GM12865 (cell line): Measurements from ENCODE around the gene SFSWAP.

Source experiments
- DNase-seq: peaks from one replicate; pipeline ENCODE4 v3.0.0; 2010; ENCODE audit warnings: low read depth
- H3K4me3 ChIP-seq: 2 replicates; pipeline ENCODE4 v1.5.1; 2011; ENCODE audit warnings: mild to moderate bottlenecking, low read depth, low read length, control low read depth
- TF ChIP-seq, protein P1 (sequence below): IDR thresholded peaks from 2 replicates; pipeline ENCODE4 v1.5.1; 2011; ENCODE audit warnings: low read length, control low read depth, low read depth, inconsistent platforms; ENCODE audit not compliant: insufficient read depth; ENCODE audit errors: missing control alignments

Gene SFSWAP

DNA sequence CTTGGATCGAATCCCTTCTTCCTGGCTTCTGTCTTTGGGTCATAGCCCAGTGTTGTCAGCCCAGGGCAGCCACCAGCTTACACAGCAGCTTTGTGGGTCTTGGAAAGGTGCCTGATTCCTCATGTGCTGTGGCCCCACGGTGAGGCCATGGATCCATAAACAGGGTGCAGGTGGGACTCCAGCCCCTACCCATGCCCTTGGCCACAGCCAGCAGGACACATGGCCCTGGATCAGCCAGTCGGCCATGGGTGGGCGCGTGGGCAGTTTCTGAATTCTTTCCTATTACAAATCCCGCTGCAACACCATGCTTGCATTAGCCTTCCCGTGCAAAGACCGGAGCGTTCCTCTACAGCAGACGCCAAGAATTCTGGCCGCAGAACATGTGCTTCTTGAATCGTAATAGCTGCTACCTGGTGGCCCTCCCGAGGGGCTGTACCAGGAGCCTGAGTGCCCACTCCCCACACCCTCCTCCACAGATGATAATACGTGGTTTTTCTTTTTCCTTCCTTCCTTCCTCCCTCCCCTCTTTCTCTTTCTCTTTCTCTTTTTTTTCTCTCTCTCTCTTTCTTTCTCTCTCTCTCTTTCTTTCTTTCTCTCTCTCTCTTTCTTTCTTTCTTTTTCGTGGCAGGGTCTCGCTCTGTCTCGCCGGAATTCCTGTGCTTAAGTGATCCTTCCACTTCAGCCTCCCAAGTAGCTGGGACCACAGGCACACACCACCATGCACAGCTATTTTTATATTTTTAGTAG lies 114.4 kb downstream of the SFSWAP start:
- TF ChIP-seq, protein P1, sequence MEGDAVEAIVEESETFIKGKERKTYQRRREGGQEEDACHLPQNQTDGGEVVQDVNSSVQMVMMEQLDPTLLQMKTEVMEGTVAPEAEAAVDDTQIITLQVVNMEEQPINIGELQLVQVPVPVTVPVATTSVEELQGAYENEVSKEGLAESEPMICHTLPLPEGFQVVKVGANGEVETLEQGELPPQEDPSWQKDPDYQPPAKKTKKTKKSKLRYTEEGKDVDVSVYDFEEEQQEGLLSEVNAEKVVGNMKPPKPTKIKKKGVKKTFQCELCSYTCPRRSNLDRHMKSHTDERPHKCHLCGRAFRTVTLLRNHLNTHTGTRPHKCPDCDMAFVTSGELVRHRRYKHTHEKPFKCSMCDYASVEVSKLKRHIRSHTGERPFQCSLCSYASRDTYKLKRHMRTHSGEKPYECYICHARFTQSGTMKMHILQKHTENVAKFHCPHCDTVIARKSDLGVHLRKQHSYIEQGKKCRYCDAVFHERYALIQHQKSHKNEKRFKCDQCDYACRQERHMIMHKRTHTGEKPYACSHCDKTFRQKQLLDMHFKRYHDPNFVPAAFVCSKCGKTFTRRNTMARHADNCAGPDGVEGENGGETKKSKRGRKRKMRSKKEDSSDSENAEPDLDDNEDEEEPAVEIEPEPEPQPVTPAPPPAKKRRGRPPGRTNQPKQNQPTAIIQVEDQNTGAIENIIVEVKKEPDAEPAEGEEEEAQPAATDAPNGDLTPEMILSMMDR = no peak
- no peak for DNase-seq
- no peak overlapping the region for H3K4me3 ChIP-seq

DNA sequence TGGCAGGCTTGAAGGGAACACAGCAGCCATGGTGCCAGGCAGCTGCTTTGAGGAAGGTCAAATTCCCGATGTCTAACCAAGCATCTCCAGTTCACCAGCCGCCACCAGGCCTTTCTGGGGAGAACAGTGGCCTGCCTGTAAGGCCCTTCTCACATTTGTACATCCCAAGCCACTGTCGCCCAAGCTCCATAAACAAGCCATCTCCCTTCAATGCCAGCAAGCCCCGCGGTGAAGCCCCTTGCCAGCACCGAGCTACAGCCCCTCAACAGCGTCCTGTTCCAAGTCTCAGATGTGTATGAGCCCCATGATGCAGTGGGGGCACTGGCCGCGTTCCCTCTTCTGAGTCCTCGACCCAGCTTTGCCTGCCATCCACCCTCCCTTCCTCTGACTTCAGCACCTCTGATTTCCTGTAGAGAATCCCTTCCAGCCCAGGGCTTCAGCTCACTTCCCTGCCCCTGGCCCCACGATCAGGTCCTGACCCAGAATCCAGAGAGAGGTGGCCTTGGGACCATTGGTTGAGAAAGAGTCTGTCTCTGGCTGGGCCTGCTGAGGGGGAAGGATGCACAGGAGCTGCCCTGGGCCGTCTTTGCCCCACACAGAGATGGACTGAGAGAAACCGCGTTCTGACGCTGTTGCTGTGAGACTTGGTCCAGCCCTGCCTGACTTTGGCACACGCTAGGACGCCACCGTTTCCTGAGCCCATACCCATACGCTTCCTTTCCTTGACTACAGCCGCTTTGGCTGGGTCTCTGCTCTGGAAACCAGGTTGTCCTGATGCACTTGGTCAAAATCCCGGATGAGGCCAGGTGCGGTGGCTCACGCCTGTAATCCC lies 115.4 kb downstream of the SFSWAP start:
- TF ChIP-seq, protein P1 = no peak
- no peak for DNase-seq

DNA sequence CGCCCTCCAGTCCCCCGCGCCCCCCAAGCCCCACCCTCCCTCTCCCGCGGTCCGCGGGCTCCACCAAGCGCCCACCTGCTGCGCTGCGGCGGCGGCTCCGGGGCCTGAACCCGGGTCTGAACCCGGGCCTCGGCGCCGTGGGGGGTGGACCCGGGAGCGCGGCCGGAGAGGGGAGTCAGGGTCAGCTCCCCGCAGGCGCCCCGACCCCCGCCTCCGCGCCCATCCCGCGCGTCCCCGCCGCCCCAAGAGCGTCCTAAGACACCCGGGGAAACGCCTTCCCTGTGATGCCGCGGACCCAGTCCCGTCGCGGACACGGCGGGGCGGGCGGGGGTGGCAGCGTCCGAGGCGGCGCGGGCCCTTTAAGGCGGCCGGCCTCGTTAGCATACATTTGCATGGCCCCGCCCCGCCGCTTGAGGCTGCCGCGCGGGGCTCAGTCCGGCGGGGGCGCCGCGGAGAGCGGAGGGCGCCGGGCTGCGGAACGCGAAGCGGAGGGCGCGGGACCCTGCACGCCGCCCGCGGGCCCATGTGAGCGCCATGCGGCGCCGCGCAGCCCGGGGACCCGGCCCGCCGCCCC lies 117.2 kb downstream of the SFSWAP start, which contains the start of gene MMP17:
Gene MMP17 (plus strand): TSS at position 433 of the 574 bp plus-strand sequence. CDS start 102 bp downstream, at position 535.
- DNase-seq = peak; percentile 70
- H3K4me3 ChIP-seq = peak within 1 kb of the TSS; percentile 34
- TF ChIP-seq, protein P1 = peak; percentile 35

More for the DNA sequence above, 115.4 kb downstream of the SFSWAP start:
- H3K4me3 ChIP-seq = no peak overlapping the region

DNA sequence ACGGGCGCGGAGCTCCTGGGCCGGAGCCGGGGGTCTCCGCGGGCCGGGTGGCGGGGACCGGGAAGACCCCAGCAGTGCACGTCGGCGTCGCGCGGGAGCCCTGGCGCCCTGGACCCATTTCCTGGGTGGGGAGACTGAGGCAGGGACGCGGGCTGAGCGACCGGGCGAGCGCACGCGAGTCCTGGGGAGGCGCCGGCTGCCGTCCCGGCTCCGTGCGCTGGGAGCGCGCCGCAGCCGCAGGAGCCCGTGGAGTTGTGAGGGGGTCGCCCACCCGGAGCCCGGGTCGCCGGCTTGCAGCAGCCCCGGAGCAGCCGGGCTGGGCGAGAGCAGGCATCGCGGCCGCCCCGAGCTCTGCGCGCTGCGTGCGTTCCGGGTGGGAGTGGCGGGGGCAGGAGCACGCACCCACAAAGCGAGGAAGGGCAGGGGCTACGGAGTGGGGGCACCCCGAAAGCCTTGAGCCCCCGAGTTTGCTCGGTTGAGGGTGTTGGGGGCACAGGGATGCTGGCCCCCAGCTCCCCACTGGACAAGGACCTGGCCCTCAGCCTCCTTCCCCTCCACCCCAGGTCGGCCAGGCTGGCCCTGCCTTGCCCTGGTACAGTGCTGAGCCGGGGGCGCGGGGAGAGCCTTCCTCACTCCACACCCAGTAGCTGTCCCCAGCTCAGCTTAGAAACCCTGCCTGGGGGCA lies 117.9 kb downstream of the SFSWAP start:
- TF ChIP-seq, protein P1 = no peak

DNA sequence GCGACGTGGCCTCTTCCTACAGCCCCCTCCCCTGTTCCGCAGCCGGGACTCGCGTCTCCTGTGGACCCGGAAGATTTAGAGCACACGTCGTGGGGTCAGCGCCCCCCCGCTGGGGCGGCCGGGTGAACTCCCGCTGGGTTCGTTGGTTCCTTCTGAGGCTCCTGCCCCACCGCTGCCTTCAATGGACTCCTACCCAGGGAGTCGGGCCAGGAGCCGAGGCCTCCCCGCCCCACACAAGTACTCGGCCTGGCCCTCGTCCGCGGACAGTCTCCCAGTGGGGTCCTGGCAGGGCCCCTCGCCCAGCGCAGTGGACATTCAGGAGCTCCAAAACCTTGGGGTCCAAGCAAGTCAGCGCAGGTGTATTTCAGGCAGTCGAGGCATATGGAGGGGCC lies 118.5 kb downstream of the SFSWAP start:
- TF ChIP-seq, protein P1 = no peak
- DNase-seq = no peak
- peak overlapping the region; percentile 22 for H3K4me3 ChIP-seq

More for the DNA sequence above, 117.9 kb downstream of the SFSWAP start:
- H3K4me3 ChIP-seq = peak overlapping the region; percentile 22
- DNase-seq = no peak

DNA sequence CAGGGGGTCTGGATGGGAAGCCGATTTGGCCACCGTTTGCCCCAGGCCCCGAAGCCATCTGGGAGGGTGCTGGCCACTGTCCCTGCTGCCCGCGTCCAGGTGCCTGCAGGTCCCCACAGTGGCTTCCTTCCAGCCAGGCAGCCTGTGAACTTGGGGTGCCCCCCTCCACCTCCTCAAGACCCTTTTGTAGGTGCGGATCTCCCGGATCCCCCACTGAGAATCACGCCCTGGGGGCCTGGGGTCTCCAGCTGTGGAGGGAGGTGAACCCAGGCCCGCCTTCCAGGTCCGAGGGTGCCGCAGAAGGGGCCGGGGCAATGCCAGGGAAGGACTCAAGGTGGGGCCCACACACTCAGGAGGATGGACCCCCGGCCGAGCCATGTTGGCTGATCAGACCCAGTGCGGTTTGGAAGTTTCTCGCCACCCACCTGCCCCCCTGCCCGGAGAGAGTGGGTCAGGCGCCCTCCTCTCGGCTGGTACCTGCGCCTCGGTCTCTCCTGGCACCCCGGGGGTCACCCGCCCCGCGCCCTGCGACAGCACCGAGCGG lies 119.0 kb downstream of the SFSWAP start:
- TF ChIP-seq, protein P1 = no peak
- no peak for DNase-seq
- H3K4me3 ChIP-seq = peak overlapping the region; percentile 7; the same call in 1 of the 2 replicates
